Measurements from ENCODE around the gene OARD1. TPM values are rescaled to one million over a fixed set of nuclear protein-coding genes. Genes with fewer than 3 reads are reported as not detected.

The OARD1 gene
- total RNA-seq, 1 donor from 2014 or later = not detected

DNA sequence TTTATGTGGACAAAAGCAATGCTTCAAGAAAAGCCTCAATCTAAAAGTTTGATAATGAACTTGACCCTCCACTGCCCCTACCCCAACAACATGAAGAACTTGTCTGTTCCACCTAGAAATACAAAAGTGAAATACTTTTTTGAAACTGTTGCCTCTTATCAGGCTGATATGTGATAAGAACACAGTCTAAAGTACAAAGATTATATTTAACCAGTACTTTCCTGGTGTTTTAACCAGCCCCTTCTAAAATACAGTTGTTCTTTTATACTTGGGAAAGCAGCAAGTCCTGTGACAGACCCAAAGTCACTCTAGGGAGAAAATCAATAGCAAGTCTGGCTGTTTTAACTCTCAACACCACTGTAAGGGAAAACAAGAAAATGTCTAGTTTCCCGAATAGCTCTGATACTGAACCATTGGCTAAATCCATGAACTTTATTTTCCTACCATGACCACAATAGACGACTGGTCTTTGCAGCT is 6.6 kb downstream of the OARD1 start:
- H3K36me3 ChIP-seq = peaks cover 14 to 45% of the 10 kb centered on the region in 2 donors
- no peak for DNase-seq (ENCODE audit: low spot score in 2 of 2)
- no peaks in the 10 kb centered on the region for H3K27me3 ChIP-seq
- H3K4me1 ChIP-seq = peaks cover under 1 to 2% of the 10 kb centered on the region in 2 donors
- no peak overlapping the region for H3K4me3 ChIP-seq
- intact Hi-C loops (cut with DNase I) = loop anchor here (2.0 kb wide), 2 partner anchors 37 to 59 kb away; no protein-coding TSS in a partner anchor
- TF ChIP-seq, protein P1, sequence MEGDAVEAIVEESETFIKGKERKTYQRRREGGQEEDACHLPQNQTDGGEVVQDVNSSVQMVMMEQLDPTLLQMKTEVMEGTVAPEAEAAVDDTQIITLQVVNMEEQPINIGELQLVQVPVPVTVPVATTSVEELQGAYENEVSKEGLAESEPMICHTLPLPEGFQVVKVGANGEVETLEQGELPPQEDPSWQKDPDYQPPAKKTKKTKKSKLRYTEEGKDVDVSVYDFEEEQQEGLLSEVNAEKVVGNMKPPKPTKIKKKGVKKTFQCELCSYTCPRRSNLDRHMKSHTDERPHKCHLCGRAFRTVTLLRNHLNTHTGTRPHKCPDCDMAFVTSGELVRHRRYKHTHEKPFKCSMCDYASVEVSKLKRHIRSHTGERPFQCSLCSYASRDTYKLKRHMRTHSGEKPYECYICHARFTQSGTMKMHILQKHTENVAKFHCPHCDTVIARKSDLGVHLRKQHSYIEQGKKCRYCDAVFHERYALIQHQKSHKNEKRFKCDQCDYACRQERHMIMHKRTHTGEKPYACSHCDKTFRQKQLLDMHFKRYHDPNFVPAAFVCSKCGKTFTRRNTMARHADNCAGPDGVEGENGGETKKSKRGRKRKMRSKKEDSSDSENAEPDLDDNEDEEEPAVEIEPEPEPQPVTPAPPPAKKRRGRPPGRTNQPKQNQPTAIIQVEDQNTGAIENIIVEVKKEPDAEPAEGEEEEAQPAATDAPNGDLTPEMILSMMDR (IDR thresholded peaks at IDR 0.05) = no peak
- no peak overlapping the region for H3K27ac ChIP-seq
- no peaks in the 10 kb centered on the region for H3K9me3 ChIP-seq

DNA sequence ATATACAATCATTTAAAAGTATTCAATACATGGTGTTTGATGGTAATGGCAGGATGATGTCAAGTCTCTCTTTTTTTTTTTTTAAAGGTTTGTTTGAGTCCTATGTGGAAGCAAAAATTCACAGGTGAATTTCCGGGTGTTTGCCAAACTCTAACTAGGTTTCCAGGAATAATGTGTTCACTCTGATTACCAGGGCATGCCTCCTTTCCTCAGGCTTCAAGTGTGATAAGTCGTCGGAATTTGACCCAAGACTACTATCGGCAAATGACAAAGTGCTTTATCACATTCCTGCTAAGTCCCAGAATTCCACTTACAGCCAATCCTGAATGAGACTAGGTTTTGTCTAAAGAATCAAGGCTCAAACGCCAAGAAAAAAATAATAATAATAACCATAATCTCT is 7.3 kb downstream of the OARD1 start:
- Histone ChIP-seq H3K27ac (no peak overlapping the region), H3K4me3 (no peak overlapping the region), H3K36me3 (peaks cover 14 to 45% of the 10 kb centered on the region in 2 donors), H3K4me1 (no peaks in the 10 kb centered on the region), H3K9me3 (no peaks in the 10 kb centered on the region), H3K27me3 (no peaks in the 10 kb centered on the region)
- TF ChIP-seq, protein P1 (IDR thresholded peaks at IDR 0.05) = no peak
- DNase-seq (ENCODE audit: low spot score in 2 of 2) = no peak
- intact Hi-C loops (cut with DNase I) = no loop called here

DNA sequence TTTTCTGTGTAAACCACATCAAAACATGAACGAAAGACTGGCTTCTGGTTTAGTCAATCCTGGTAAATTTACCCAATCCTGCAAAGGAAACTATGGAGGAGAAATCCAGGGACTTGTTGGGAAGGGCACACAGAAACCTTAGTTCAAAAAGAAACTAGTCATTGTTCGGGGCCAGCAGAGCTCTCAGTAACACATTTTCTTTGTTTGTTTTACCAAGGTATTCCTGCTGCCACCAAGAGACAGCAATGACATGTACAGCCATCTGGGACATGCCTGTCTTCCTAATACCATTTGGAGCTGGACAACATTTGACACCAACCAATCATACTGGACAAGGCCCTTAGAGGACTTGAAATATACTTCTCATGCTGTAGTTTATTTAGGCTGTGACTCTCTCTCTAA is 8.3 kb downstream of the OARD1 start:
- no peak overlapping the region for H3K4me3 ChIP-seq
- intact Hi-C loops (cut with DNase I) = no loop called here
- no peak for DNase-seq (ENCODE audit: low spot score in 2 of 2)
- TF ChIP-seq, protein P1 (IDR thresholded peaks at IDR 0.05) = no peak
- no peaks in the 10 kb centered on the region for H3K9me3 ChIP-seq
- peaks cover 14 to 39% of the 10 kb centered on the region in 2 donors for H3K36me3 ChIP-seq
- no peaks in the 10 kb centered on the region for H3K27me3 ChIP-seq
- H3K4me1 ChIP-seq = no peaks in the 10 kb centered on the region
- no peak overlapping the region for H3K27ac ChIP-seq

DNA sequence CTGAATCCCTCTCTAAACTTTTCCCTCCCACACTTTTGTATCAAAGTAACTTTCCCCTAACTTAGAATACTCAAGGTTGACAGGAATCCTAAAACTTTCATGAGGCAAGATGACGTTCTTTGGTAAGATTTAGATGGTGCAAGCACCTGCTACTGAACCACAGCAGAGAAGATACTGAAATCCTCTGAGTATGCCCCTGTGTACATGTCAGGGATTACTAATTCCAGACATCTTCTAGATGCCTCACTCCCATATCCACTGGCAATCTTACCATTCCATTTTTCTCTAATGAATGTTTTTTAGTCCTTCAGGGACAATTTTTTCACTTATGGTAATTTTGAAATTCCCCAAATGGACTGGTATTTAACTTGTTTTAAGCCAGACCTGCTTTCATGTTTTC is 10.1 kb downstream of the OARD1 start:
- H3K27ac ChIP-seq = no peak overlapping the region
- DNase-seq (ENCODE audit: low spot score in 2 of 2) = no peak
- no peaks in the 10 kb centered on the region for H3K27me3 ChIP-seq
- TF ChIP-seq, protein P1 (IDR thresholded peaks at IDR 0.05) = no peak
- H3K4me3 ChIP-seq = no peak overlapping the region
- intact Hi-C loops (cut with DNase I) = no loop called here
- no peaks in the 10 kb centered on the region for H3K4me1 ChIP-seq
- peaks cover 8 to 24% of the 10 kb centered on the region in 2 donors for H3K36me3 ChIP-seq
- no peaks in the 10 kb centered on the region for H3K9me3 ChIP-seq

DNA sequence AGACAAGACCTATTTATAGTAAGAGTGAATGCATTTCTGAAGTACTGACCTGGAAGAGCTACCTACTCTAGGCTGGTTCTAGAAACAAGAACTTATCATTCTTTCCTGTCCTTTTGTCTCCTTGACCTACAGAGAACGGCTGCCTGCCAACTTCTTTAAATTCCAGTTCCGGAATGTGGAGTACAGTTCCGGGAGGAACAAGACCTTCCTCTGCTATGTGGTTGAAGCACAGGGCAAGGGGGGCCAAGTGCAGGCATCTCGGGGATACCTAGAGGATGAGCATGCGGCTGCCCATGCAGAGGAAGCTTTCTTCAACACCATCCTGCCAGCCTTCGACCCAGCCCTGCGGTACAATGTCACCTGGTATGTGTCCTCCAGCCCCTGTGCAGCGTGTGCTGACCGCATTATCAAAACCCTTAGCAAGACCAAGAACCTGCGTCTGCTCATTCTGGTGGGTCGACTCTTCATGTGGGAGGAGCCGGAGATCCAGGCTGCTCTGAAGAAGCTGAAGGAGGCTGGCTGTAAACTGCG is 10.9 kb downstream of the OARD1 start:
- Histone ChIP-seq H3K27ac (no peak overlapping the region), H3K36me3 (peaks cover 8 to 24% of the 10 kb centered on the region in 2 donors)

More for the DNA sequence above, 10.9 kb downstream of the OARD1 start:
- H3K4me1 ChIP-seq = no peaks in the 10 kb centered on the region
- TF ChIP-seq, protein P1 (IDR thresholded peaks at IDR 0.05) = no peak
- H3K27me3 ChIP-seq = no peaks in the 10 kb centered on the region
- intact Hi-C loops (cut with DNase I) = no loop called here
- H3K9me3 ChIP-seq = no peaks in the 10 kb centered on the region
- no peak overlapping the region for H3K4me3 ChIP-seq
- no peak for DNase-seq (ENCODE audit: low spot score in 2 of 2)
